HG03354 (cell line): Measurements from ENCODE around the gene RAD23A.
"Not testable (repeated sequence)": the region's sequence is repeated elsewhere in the genome, so short reads cannot be mapped to it uniquely, and the experiment has no call there.

Experiments used
- ATAC-seq: cut with Tn5 transposase; IDR thresholded peaks from one replicate; pipeline ENCODE4 v1.9.1; 2021; ENCODE audit warnings: mild to moderate bottlenecking; ENCODE audit not compliant: unreplicated experiment, poor library complexity, severe bottlenecking

RAD23A gene

DNA sequence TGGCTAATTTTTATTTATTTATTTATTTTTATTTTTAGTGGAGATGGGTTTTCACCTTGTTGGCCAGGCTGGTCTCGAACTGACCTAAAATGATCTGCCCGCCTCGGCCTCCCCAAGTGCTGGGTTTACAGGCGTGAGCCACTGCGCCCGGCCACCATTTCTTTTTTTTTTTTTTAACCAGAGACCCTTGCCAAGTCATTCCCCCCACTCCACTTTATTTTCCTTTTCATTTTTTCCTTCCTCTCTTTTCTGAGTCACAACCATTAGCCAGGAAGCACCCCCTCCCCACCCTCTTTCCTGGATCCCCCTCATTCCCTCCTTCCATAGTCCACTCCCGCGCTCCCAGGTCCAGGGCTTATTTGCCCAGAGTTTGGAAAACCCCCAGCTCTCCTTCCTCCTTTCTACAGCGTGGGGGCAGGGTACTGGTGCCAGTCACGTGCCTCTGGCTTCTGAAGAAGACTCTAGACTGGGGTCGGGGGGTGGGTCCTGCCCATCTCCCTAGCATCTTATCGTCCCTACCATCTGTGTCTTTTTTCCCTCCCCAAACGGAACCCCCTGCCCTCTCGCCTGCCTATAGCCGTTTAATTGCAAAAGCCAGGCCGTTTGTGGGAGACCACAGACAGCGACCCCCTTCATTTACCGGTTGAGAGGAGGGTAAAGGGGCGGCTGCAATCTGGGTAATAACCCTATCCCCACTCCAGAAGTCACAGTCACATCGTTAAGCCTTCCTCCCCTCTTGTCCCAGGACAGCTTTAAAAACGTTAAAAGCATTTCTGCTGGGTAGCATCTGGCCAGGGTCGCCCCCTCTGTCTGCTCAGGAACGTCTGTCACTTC lies 8.4 kb upstream of the RAD23A start:
- no peak for ATAC-seq

DNA sequence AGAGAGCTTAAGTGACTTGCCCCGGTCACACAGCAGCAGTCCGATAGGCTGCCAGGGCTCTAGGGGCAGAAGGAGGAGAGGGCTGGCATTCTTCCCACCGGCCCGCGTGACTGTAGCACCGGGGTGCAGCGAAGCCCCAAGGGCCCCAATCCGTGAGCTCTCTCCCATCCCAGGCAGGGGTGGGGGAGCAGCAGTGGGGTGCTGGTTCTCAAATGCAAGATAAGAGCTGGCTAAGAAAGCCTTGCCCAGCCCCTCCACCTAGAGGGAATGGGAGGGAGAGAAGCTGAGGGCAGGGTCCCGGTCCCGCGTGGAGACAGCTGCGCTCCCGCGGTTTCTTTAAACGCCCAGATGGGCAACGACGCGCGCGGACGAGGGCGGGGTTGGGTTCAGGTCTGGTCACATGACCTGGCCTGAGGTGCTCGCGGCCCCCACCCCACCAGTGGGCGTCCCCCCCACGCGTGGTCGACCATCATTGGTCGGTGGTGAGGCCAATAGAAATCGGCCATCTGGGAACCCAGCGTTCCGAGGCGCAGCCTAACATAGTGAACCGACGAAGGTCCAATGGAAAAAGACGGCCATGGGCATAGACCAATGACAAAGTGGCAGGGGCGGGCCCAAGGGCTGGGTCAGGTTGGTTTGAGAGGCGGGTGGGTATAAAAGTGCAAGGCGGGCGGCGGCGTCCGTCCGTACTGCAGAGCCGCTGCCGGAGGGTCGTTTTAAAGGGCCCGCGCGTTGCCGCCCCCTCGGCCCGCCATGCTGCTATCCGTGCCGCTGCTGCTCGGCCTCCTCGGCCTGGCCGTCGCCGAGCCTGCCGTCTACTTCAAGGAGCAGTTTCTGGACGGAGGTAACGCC lies 7.5 kb upstream of the RAD23A start, which contains the start of gene CALR:
Gene CALR (plus strand): TSS at position 683 of the 852 bp plus-strand sequence. CDS start 71 bp downstream, at position 754.
- peak; percentile 82 for ATAC-seq

DNA sequence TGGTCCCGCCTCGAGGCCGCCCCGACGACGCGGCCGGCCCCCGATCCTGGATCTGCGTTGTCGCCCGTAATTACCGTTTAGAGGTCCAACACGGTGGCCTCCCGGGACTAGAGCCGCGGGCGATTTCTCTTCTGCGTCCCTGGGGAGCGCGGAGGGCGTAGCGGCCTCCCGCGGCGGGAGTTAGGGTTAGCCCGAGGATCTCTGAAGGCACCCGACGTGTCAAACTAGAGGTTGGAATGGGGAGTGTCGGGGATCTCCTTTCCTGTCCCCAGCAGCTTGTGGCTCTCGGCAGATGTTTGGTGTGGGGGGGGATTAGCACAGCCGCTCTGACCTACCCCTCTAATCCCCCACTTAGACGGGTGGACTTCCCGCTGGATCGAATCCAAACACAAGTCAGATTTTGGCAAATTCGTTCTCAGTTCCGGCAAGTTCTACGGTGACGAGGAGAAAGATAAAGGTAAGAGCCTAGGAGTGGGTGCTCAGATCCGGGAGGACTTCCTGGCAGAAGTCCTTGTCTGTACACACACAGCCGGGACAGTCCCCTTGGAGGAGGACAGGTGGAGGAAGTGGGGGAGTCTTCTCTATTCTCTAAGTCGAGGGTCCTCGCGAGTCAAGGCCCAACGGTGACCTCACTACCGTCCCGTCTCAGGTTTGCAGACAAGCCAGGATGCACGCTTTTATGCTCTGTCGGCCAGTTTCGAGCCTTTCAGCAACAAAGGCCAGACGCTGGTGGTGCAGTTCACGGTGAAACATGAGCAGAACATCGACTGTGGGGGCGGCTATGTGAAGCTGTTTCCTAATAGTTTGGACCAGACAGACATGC lies 6.7 kb upstream of the RAD23A start:
- peak; percentile 9 for ATAC-seq

DNA sequence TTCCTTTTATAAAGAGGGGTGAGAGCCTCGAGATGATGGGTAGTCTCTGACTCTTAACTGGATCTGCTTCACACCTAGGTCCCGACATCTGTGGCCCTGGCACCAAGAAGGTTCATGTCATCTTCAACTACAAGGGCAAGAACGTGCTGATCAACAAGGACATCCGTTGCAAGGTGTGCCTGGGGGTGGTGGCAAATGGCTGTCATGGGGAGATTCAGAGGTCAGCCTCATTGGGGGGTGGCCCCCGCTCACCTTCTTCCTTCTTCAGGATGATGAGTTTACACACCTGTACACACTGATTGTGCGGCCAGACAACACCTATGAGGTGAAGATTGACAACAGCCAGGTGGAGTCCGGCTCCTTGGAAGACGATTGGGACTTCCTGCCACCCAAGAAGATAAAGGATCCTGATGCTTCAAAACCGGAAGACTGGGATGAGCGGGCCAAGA lies 5.7 kb upstream of the RAD23A start:
- no peak for ATAC-seq

DNA sequence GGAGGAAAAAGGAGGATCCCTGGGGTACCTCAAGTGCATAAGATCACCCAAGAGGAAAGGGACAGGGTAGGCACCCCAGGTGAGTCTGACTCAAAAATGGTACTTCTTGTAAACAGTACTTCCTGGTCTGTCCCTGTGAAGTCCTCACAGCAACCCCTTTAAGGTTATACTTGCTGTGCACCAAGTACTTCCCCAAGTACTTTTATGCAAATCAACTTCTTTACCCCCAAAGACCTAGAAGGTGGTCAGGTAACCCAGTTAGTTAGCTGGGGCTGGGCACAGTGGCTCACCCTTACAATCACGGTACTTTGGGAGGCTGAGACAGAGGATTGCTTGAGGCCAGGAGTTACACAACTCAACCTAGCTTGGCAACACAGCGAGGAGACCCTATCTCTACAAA lies 4.8 kb upstream of the RAD23A start:
- no peak for ATAC-seq

DNA sequence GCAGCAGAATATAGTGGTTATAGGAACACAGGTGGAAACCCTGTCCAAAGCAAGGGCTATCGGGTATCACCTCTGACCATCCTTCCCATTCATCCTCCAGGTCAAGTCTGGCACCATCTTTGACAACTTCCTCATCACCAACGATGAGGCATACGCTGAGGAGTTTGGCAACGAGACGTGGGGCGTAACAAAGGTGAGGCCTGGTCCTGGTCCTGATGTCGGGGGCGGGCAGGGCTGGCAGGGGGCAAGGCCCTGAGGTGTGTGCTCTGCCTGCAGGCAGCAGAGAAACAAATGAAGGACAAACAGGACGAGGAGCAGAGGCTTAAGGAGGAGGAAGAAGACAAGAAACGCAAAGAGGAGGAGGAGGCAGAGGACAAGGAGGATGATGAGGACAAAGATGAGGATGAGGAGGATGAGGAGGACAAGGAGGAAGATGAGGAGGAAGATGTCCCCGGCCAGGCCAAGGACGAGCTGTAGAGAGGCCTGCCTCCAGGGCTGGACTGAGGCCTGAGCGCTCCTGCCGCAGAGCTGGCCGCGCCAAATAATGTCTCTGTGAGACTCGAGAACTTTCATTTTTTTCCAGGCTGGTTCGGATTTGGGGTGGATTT lies 2.1 kb upstream of the RAD23A start:
- ATAC-seq: no peak

DNA sequence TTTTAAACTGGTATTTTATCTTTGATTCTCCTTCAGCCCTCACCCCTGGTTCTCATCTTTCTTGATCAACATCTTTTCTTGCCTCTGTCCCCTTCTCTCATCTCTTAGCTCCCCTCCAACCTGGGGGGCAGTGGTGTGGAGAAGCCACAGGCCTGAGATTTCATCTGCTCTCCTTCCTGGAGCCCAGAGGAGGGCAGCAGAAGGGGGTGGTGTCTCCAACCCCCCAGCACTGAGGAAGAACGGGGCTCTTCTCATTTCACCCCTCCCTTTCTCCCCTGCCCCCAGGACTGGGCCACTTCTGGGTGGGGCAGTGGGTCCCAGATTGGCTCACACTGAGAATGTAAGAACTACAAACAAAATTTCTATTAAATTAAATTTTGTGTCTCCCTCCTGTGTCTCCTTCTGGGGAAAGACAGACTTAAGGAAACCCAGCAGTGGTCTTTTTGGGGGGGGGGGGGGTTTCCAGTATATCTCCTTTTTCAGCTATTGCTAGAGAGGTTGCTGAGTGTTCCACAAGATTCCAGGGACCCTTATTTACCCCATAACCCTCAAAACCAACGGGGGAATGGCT lies 1.5 kb upstream of the RAD23A start:
- no peak for ATAC-seq

DNA sequence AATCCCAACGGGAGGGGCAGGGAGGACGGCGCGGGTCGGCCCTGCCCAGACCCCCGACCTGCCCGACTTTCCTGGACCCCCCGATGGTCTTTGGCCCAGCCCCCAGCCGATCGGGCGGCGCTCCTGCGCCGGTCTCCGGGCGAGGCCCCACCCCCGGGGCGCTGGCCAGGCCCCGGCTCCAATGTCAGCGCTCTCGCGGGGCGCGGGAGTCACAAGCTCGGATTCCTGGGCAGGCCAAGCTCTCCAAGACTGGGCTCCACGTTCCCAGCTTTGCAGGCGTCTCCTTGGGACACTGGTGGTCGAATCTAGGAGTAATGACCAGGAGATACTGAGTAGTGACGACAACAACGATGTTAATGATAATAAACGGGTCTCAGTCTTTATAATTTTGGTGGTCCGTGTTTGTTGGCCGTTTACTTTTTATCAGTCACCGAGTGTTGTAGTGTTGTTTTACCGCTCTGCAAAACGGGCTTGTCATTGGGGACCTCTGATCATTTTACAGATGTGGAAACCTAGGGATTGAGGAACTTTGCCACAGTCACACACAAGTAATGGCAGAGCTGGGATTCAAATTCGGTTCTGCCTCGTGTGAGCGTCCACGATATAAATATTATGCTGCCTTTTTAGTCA lies 545 bp downstream of the RAD23A start:
- peak; percentile 44 for ATAC-seq

DNA sequence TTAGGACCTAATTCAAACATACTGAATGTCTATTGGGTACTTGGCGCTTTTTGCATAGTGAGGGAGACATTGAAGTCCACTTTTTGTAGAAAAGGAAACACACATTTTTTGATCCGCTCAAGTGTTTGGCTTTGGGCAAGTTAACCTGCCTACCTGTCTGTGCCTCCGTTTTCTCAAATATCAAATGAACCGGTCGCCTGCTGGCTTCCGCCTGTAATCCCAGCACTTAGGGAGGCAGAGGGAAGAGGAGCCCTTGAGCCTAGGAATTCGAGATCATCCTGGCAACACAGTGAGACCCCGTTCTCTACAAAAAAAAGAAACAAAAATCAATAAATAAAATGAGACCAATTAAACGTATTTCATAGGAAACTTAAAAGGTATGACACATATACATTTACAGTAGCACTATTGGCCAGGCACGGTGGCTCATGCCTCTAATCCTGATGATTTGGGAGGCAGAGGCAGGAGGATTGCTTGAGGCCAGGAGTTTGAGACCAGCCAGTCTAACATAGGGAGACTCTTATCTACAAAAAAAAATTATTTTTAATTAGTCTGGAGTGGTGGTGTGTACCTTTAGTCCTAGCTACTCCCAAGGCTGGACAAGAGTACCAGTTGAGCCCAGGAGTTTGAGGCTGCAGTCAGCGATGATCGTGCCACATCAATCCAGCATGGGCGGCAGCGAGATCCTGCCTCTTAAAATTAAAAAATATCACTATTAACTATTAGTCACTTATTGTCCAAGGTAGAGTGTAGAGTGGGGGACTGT lies 1.3 kb downstream of the RAD23A start:
- no peak for ATAC-seq

DNA sequence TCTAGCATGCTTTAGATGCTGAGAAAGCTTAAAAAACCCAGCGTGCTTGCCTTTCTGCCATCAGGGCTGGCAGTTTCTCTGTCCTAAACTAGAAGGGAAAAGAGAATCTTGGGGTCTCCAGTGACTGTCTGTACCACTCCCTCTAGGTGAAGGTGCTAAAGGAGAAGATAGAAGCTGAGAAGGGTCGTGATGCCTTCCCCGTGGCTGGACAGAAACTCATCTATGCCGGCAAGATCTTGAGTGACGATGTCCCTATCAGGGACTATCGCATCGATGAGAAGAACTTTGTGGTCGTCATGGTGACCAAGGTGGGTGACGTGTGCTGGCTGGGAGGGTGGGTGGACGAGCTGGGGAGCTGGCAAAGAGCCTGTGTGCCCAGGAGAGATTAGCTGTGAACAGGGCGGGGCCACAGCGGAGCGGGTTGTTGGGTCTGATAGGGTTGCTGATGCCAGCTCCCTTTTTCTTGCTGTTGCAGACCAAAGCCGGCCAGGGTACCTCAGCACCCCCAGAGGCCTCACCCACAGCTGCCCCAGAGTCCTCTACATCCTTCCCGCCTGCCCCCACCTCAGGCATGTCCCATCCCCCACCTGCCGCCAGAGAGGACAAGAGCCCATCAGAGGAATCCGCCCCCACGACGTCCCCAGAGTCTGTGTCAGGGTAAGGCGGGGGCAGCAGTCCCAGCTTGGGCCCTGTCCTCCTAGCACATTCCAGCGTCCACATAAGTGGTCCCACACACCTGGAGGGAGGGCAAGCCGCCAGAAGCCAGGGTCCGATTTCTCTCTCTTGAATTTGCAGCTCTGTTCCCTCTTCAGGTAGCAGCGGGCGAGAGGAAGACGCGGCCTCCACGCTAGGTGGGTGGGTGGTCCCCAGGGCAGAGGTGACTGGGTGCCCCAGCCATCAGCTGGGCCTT lies 2.3 kb downstream of the RAD23A start:
- ATAC-seq: no peak

DNA sequence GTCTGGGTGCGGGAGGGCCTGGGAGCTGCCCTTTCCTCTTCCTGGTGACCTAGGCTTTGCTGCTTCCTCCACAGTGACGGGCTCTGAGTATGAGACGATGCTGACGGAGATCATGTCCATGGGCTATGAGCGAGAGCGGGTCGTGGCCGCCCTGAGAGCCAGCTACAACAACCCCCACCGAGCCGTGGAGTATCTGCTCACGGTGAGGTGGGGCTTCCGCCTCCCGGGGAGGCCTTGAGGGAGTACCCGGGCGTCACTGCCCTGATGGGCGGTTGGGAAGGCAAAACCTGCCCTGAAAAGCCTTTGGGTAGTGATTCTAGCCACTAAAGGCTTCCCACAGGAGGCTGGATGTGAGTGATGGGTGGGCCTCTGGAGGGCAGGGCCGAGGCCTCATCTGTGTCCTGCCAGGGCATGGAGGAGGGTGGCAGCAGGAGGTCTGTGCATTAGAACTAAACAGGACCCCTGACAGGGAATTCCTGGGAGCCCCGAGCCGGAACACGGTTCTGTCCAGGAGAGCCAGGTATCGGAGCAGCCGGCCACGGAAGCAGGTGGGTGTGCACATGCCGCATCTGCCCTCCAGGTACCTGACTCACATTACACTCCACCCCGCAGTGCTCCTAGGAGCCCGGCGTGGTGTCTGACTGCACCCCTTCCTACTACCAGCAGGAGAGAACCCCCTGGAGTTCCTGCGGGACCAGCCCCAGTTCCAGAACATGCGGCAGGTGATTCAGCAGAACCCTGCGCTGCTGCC lies 3.1 kb downstream of the RAD23A start:
- ATAC-seq: no peak

DNA sequence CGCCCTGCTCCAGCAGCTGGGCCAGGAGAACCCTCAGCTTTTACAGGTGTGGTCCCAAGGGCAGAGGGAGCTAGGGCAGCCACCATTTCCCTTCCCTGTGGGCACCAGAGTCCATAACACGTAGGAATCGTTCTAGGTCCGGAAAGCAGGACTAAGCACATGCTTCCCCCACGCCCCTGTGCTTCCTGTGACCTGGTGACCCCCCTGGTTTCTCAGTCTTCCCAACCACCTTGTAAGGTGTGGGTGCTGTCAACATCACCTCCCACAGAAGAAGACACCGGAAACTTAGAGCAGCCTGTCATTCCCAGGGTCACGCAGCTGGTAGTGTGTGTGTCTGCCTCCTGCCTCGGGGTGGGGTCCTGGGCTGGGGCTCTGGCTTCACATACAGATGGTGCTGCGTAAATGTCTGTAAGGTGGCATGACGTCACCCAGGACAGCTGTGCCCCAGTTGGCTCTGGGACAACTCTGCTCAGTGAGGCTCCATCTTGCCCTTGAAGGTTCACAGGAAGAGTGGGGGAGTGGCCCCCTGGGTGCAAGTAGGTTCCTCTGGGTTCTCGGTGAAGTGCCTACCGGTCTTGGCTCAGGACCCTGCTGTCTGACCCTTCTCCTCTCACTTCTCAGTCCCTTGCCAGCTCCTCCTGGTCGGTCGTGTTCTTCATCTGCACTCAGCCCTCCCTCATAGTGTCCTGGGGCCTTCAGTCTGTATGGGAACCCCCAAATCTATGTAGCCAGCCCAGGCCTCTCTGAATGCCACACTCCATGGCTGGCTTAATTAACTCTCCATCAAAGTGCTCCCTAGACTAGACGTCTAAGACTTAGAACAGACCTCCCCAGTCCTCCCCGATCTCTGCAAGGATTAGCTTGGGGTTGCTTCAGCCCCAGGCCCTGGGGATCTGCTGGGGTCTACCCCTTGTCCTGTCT lies 4.0 kb downstream of the RAD23A start:
- ATAC-seq: no peak

DNA sequence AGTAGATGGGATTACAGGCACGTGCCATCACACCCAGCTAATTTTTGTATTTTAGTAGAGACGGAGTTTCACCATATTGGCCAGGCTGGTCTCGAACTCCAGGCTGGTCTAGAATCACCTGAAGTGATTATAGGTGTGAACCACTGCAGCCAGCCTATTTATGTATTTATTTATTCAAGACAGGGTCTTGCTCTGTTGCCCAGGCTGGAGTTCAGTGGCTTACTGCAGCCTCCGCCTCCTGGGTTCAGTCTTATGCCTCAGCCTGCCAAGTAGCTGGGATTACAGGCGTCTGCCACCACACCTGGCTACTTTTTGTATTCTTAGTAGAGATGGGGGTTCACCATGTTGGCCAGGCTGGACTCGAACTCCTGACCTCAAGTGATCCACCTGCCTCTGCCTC lies 6.4 kb downstream of the RAD23A start:
- not testable (repeated sequence) for ATAC-seq

DNA sequence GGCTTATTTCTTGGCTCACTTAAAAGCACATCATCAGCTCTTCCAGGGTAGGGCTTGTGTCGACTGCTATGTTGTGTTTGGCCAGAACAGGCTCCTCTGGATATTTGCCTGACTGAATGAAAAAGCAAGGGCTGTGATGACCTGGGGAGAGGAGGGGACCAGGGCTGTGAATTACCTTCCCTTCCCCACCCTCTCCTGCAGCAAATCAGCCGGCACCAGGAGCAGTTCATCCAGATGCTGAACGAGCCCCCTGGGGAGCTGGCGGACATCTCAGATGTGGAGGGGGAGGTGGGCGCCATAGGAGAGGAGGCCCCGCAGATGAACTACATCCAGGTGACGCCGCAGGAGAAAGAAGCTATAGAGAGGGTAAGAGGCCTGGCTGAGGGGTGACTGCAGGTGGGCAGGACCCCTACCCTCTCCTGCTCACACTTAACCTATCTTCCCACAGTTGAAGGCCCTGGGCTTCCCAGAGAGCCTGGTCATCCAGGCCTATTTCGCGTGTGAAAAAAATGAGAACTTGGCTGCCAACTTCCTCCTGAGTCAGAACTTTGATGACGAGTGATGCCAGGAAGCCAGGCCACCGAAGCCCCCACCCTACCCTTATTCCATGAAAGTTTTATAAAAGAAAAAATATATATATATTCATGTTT lies 7.0 kb downstream of the RAD23A start:
- no peak for ATAC-seq
